Fibroblast of lung (primary cell): ENCODE data around the gene TRAPPC12.

Source experiments
- CTCF ChIP-seq, 2 donors: IDR thresholded peaks in 1 of 2; conservative IDR thresholded peaks in 1 of 2; 1 replicate in 1 of 2; 2 replicates in 1 of 2; pipeline ENCODE4 v1.5.1; 2011 to 2012; ENCODE audit warnings: low read length in 2 of 2, control low read depth in 1 of 2, inconsistent platforms in 1 of 2, low read depth in 1 of 2, mild to moderate bottlenecking in 1 of 2
- EZH2 ChIP-seq: IDR thresholded peaks from 2 replicates; pipeline ENCODE4 v1.5.1; 2012; ENCODE audit warnings: low read length, control low read depth, mild to moderate bottlenecking; ENCODE audit errors: missing control alignments

- TF ChIP-seq EZH2: no peak
- no peak for TF ChIP-seq CTCF (conservative IDR thresholded peaks at IDR 0.05 in 1 of 2, IDR thresholded peaks at IDR 0.05 in 1 of 2; ENCODE audit: low read depth in 1 of 2, low read length in 2 of 2)
These were observed 31.6 kb downstream of the TRAPPC12 start for GRCh38 chr2:3411103-3411502.
